HepG2 (cell line): ENCODE results near the gene NR5A2. TPM values are rescaled to one million over a fixed set of nuclear protein-coding genes. Genes with fewer than 3 reads are reported as not detected.
A peak's percentile ranks its signal among the peaks of the same experiment; 100 is the strongest.

Experiments used
- ATAC-seq: fragments of 200-7000 bp; cut with Tn5 transposase; 3 replicates; pipeline ENCODE4 v1.9.1; 2020; ENCODE audit warnings: mild to moderate bottlenecking, moderate library complexity
- BruUV-seq: library from RNA; stranded (reverse); fragments of 400-500 nt; replicated peaks from 2 replicates; lab custom pipeline; 2021; lab: Mats Ljungman, UMichigan
- CTCF ChIA-PET: fragments of 300-600 bp; formaldehyde crosslinking; extraction: SDS; loops from one replicate; lab custom pipeline; 2021; ENCODE audit warnings: low total read pairs, inconsistent platforms, low intra/inter-chr PET ratio; lab: Yijun Ruan, JAX
- POLR2A ChIA-PET: fragments of 350-600 bp; sonication (Branson Sonifier 250); formaldehyde crosslinking; loops from one replicate; lab custom pipeline; 2020; ENCODE audit warnings: antibody characterized with exemption, inconsistent platforms; lab: Yijun Ruan, JAX
- DNase-seq: peaks from one replicate; pipeline ENCODE4 v3.0.0-alpha.2; 2015; ENCODE audit warnings: low spot score
- FAIRE-seq: peaks from 3 replicates; lab custom pipeline; 2011; peaks lifted over from hg19 to GRCh38; lab: Jason Lieb, UNC
- H2AFZ ChIP-seq: one replicate; pipeline ENCODE4 v1.6.1; 2011; ENCODE audit warnings: low read length, inconsistent platforms
- H3K27ac ChIP-seq: fragments of 300-600 bp; 3 replicates; pipeline ENCODE4 v1.8.0; 2011; ENCODE audit warnings: mixed run types, mild to moderate bottlenecking, mixed read lengths, low read length, inconsistent platforms; ENCODE audit not compliant: insufficient read depth; ENCODE audit errors: extremely low read length
- H3K27me3 ChIP-seq, 2 experiments: fragments of 200-600 bp in 1 of 2; 2 replicates in 1 of 2; 3 replicates in 1 of 2; pipeline versions ENCODE4 v1.6.0 to v1.8.0; 2011; ENCODE audit warnings: low read length in 2 of 2, mild to moderate bottlenecking in 2 of 2, moderate library complexity in 2 of 2, inconsistent platforms in 1 of 2; ENCODE audit not compliant: insufficient read depth in 2 of 2, control insufficient read depth in 1 of 2
- H3K36me3 ChIP-seq, 2 experiments: fragments of 200-600 bp in 1 of 2; replicated peaks in 1 of 2; 2 replicates in 1 of 2; 3 replicates in 1 of 2; pipeline versions ENCODE4 v1.5.1 to v1.8.0; 2011; ENCODE audit warnings: low read length in 2 of 2, inconsistent platforms in 1 of 2; ENCODE audit not compliant: insufficient read depth in 2 of 2, control insufficient read depth in 1 of 2
- H3K4me1 ChIP-seq: 2 replicates; pipeline ENCODE4 v1.5.1; 2012; ENCODE audit warnings: low read length, inconsistent platforms; ENCODE audit not compliant: insufficient read depth
- H3K4me2 ChIP-seq: 2 replicates; pipeline ENCODE4 v1.6.0; 2011; ENCODE audit warnings: low read depth, low read length, inconsistent platforms
- H3K4me3 ChIP-seq, 3 experiments: fragments of 200-600 bp in 1 of 3; sonication (generic), shearing (Covaris generic) in 1 of 3; replicated peaks in 1 of 3; 2 replicates each; pipeline ENCODE4 v1.5.1; 2011 to 2016; ENCODE audit warnings: low read length in 3 of 3, inconsistent platforms in 2 of 3, low read depth in 2 of 3, mild to moderate bottlenecking in 2 of 3, control low read depth in 1 of 3, mixed read lengths in 1 of 3; ENCODE audit not compliant: insufficient read depth in 1 of 3
- H3K79me2 ChIP-seq: one replicate; pipeline ENCODE4 v1.6.1; 2011; ENCODE audit warnings: low read length, inconsistent platforms; ENCODE audit not compliant: insufficient read depth
- H3K9ac ChIP-seq: 2 replicates; pipeline ENCODE4 v1.6.0; 2011; ENCODE audit warnings: mild to moderate bottlenecking, low read depth, low read length, inconsistent platforms; ENCODE audit not compliant: insufficient read depth
- H3K9me3 ChIP-seq: 2 replicates; pipeline ENCODE4 v1.5.1; 2012; ENCODE audit warnings: mild to moderate bottlenecking, low read length
- H4K20me1 ChIP-seq: 2 replicates; pipeline ENCODE4 v1.6.0; 2011; ENCODE audit warnings: inconsistent platforms, mild to moderate bottlenecking, low read length, moderate library complexity; ENCODE audit not compliant: insufficient read depth
- MAFF ChIP-seq: IDR thresholded peaks from 2 replicates; pipeline ENCODE4 v1.6.1; 2011; ENCODE audit warnings: low read depth, low read length, improper control_type of control experiment
- MAFK ChIP-seq, 2 experiments: IDR thresholded peaks in 1 of 2; conservative IDR thresholded peaks in 1 of 2; 2 replicates each; pipeline ENCODE4 v1.6.1; 2011; ENCODE audit warnings: improper control_type of control experiment in 2 of 2, low read length in 2 of 2
- ZFP36L1 ChIP-seq: sonication (generic); formaldehyde crosslinking; IDR thresholded peaks from 2 replicates; pipeline ENCODE4 v1.8.0; 2022; ENCODE audit warnings: mild to moderate bottlenecking, missing genetic modification reagents, moderate library complexity
- WGBS: methylation state at CpG from one replicate; pipeline ENCODE4 v1.1.6; 2017; ENCODE audit warnings: low lambda C conversion rate; 5-methylcytosine and 5-hydroxymethylcytosine counted together
- in situ Hi-C: cut with HindIII; loops from 2 replicates; pipeline ENCODE4 v1.10.0; 2017; ENCODE audit warnings: low pct_unique_long_range_greater_than_20kb; ENCODE audit not compliant: extremely low pct_ligation_motif_present
- intact Hi-C: fragments of 100-400 bp; cut with micrococcal nuclease; formaldehyde crosslinking; loops from one replicate; pipeline ENCODE4 v1.10.0; 2022; ENCODE audit not compliant: unreplicated experiment
- polyA plus RNA-seq, 8 experiments: library from polyadenylated mRNA; depleted of rRNA in 3 of 8; stranded (reverse) in 7 of 8; unstranded in 1 of 8; fragments of >200 nt; fragmentation: Illumina TruSeq in 4 of 8; extraction: Trizol in 4 of 8; gene quantifications; 2 replicates each; pipeline versions ENCODE4 v1.2.1 to v1.2.3, GENCODE V29; 2011 to 2016; ENCODE audit warnings: low read depth in 4 of 8, missing spikeins in 1 of 8, mixed read lengths in 1 of 8; ENCODE audit not compliant: insufficient read depth in 1 of 8
- total RNA-seq, 5 experiments: library from RNA; depleted of rRNA; stranded (reverse); fragments of >200 nt; fragmentation: Illumina TruSeq; extraction: Trizol; gene quantifications; 2 replicates each; pipeline ENCODE4 v1.2.3, GENCODE V29; 2016; ENCODE audit warnings: low read depth in 1 of 5
- TF ChIP-seq, protein P1 (sequence below): sonication (generic); formaldehyde crosslinking; IDR thresholded peaks from 2 replicates; pipeline ENCODE4 v1.8.0; 2023; ENCODE audit warnings: mild to moderate bottlenecking, missing genetic modification reagents
- TF ChIP-seq, protein P2 (sequence below): sonication (generic); formaldehyde crosslinking; IDR thresholded peaks from 2 replicates; pipeline ENCODE4 v1.4.0; 2020; ENCODE audit warnings: missing genetic modification reagents

The NR5A2 gene
- total and polyA plus RNA-seq, 2 of the 13 experiments (the other 11 are each of a cell fraction or from before 2014, with no cell fraction given), result 0.24 to 2.8 TPM

DNA sequence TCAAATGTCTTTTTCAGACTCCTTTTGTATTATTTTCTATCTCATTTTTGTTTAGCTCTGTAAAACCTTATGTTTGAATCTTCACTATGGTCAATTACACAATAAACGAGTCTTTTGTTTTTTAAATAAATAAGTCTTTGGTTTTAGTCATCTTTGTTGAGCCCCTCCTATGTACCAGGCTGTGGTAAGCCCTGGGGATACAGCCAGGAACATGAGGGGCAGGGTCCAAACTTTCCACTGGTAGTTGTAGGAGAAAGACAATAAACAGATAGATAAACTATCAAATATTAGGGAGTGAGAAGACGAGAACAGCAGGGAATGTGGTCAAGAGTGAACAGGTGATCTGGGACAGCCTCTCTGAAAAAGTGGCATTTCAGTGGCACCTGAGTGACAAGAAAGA, 195.7 kb downstream of the NR5A2 start (continued):
- TF ChIP-seq ZFP36L1 (CRISPR knock-in tag), result no peak

- no peaks in the 10 kb centered on the region for H3K36me3 ChIP-seq
- H3K4me1 ChIP-seq, result no peaks in the 10 kb centered on the region
- H2AFZ ChIP-seq, result no peak overlapping the region
- H3K4me3 ChIP-seq, result no peak overlapping the region
- no peaks in the 10 kb centered on the region for H3K79me2 ChIP-seq
- FAIRE-seq (no peak), DNase-seq (no peak), ATAC-seq (no peak)
- in situ Hi-C loops (no loop called here), intact Hi-C loops (no loop called here)
- no TSS peak for BruUV-seq
- H3K27me3 ChIP-seq, result no peaks in the 10 kb centered on the region
- POLR2A ChIA-PET, result no interaction called here
- no peak overlapping the region for H3K9ac ChIP-seq
- H3K27ac ChIP-seq, result no peak overlapping the region
- TF ChIP-seq MAFK (conservative IDR thresholded peaks at IDR 0.05 in 1 of 2, IDR thresholded peaks at IDR 0.05 in 1 of 2; ENCODE audit: low read length in 2 of 2) (peak; percentile 94 to 97), MAFF (peak; percentile 96)
- TF ChIP-seq, protein P1, sequence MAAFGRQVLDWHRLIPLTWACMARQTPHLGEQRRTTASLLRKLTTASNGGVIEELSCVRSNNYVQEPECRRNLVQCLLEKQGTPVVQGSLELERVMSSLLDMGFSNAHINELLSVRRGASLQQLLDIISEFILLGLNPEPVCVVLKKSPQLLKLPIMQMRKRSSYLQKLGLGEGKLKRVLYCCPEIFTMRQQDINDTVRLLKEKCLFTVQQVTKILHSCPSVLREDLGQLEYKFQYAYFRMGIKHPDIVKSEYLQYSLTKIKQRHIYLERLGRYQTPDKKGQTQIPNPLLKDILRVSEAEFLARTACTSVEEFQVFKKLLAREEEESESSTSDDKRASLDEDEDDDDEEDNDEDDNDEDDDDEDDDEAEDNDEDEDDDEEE (CRISPR knock-in tag), result no peak
- TF ChIP-seq, protein P2, sequence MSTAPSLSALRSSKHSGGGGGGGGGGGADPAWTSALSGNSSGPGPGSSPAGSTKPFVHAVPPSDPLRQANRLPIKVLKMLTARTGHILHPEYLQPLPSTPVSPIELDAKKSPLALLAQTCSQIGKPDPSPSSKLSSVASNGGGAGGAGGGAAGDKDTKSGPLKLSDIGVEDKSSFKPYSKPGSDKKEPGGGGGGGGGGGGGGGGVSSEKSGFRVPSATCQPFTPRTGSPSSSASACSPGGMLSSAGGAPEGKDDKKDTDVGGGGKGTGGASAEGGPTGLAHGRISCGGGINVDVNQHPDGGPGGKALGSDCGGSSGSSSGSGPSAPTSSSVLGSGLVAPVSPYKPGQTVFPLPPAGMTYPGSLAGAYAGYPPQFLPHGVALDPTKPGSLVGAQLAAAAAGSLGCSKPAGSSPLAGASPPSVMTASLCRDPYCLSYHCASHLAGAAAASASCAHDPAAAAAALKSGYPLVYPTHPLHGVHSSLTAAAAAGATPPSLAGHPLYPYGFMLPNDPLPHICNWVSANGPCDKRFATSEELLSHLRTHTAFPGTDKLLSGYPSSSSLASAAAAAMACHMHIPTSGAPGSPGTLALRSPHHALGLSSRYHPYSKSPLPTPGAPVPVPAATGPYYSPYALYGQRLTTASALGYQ (CRISPR knock-in tag), result no peak
- H3K4me2 ChIP-seq, result no peak overlapping the region
- H4K20me1 ChIP-seq, result no peaks in the 10 kb centered on the region
- 25% methylated on average over 4 of the region's 4 CpGs for WGBS
- CTCF ChIA-PET, result no interaction called here
- no peaks in the 10 kb centered on the region for H3K9me3 ChIP-seq
These were observed 196.1 kb downstream of the NR5A2 start for GRCh38 chr1:200223613-200224012.
